IMR-90 (cell line): Measurements from ENCODE around the gene ARHGEF12. TPM values are rescaled to one million over a fixed set of nuclear protein-coding genes. Genes with fewer than 3 reads are reported as not detected.

Experiments
- ATAC-seq: fragments of 200-7000 bp; cut with Tn5 transposase; 2 replicates; pipeline ENCODE4 v1.9.1; 2020; ENCODE audit warnings: low read depth, mild to moderate bottlenecking, moderate library complexity
- BruUV-seq: library from RNA; stranded (reverse); fragments of 400-500 nt; replicated peaks from 2 replicates; lab custom pipeline; 2021; lab: Mats Ljungman, UMichigan
- CTCF ChIA-PET: fragments of 300-600 bp; formaldehyde crosslinking; extraction: SDS; loops from one replicate; lab custom pipeline; 2021; ENCODE audit warnings: antibody characterized with exemption; lab: Yijun Ruan, JAX
- POLR2A ChIA-PET: fragments of 300-600 bp; sonication (Branson Sonifier 250); formaldehyde crosslinking; loops from one replicate; lab custom pipeline; 2022; ENCODE audit warnings: antibody characterized with exemption; ENCODE audit not compliant: unreplicated experiment; lab: Charles Lee
- DNase-seq: peaks from one replicate; pipeline ENCODE4 v3.0.0; 2013
- H2AFZ ChIP-seq: replicated peaks from 2 replicates; pipeline ENCODE3; 2013; ENCODE audit warnings: low read length, mild to moderate bottlenecking; ENCODE audit not compliant: poor library complexity
- H2AK5ac ChIP-seq: 2 replicates; pipeline ENCODE4 v1.6.1; 2013; ENCODE audit warnings: low read depth, low read length, inconsistent platforms
- H2AK9ac ChIP-seq: replicated peaks from 2 replicates; pipeline ENCODE3; 2013; ENCODE audit warnings: mild to moderate bottlenecking, low read depth, low read length, moderate library complexity; ENCODE audit not compliant: poor library complexity
- H2BK120ac ChIP-seq: 2 replicates; pipeline ENCODE4 v1.6.1; 2013; ENCODE audit warnings: low read depth, low read length, inconsistent platforms
- H2BK15ac ChIP-seq: 3 replicates; pipeline ENCODE4 v1.6.1; 2013; ENCODE audit warnings: low read depth, low read length, inconsistent platforms
- H2BK20ac ChIP-seq: 2 replicates; pipeline ENCODE4 v1.6.1; 2013; ENCODE audit warnings: low read depth, mild to moderate bottlenecking, inconsistent platforms, low read length, moderate library complexity
- H2BK5ac ChIP-seq: 2 replicates; pipeline ENCODE4 v1.6.1; 2013; ENCODE audit warnings: mild to moderate bottlenecking, low read depth, low read length, inconsistent platforms; ENCODE audit not compliant: poor library complexity, severe bottlenecking
- H3K14ac ChIP-seq: replicated peaks from 2 replicates; pipeline ENCODE4 v1.6.1; 2013; ENCODE audit warnings: low read depth, low read length, inconsistent platforms
- H3K18ac ChIP-seq: 2 replicates; pipeline ENCODE4 v1.6.1; 2013; ENCODE audit warnings: low read depth, low read length, control low read depth
- H3K23ac ChIP-seq: 2 replicates; pipeline ENCODE4 v1.6.1; 2013; ENCODE audit warnings: low read depth, low read length, inconsistent platforms
- H3K27ac ChIP-seq: 2 replicates; pipeline ENCODE4 v1.5.1; 2013; ENCODE audit warnings: mild to moderate bottlenecking, control low read depth, low read length; ENCODE audit not compliant: insufficient read depth
- H3K27me3 ChIP-seq: 2 replicates; pipeline ENCODE4 v1.6.1; 2013; ENCODE audit warnings: low read length; ENCODE audit not compliant: control insufficient read depth, insufficient read depth
- H3K36me3 ChIP-seq: 2 replicates; pipeline ENCODE4 v1.6.1; 2013; ENCODE audit warnings: low read length, mixed read lengths; ENCODE audit not compliant: control insufficient read depth, insufficient read depth
- H3K4ac ChIP-seq: 2 replicates; pipeline ENCODE4 v1.6.1; 2013; ENCODE audit warnings: low read depth, low read length, inconsistent platforms
- H3K4me1 ChIP-seq: 2 replicates; pipeline ENCODE4 v1.6.1; 2013; ENCODE audit warnings: low read length, mixed read lengths; ENCODE audit not compliant: control insufficient read depth, insufficient read depth
- H3K4me2 ChIP-seq: 2 replicates; pipeline ENCODE4 v1.6.1; 2013; ENCODE audit warnings: low read depth, mild to moderate bottlenecking, control low read depth, low read length, moderate library complexity
- H3K4me3 ChIP-seq: 2 replicates; pipeline ENCODE4 v1.5.1; 2013; ENCODE audit warnings: low read depth, mild to moderate bottlenecking, control low read depth, low read length, moderate library complexity; ENCODE audit not compliant: insufficient read depth
- H3K56ac ChIP-seq: 2 replicates; pipeline ENCODE4 v1.6.1; 2013; ENCODE audit warnings: low read length, inconsistent platforms; ENCODE audit not compliant: insufficient read depth; ENCODE audit errors: extremely low read depth
- H3K79me1 ChIP-seq, 2 experiments: 2 replicates each; pipeline ENCODE4 v1.6.1; 2013; ENCODE audit warnings: low read length in 2 of 2, inconsistent platforms in 1 of 2, low read depth in 1 of 2
- H3K9ac ChIP-seq: 2 replicates; pipeline ENCODE4 v1.6.1; 2013; ENCODE audit warnings: low read depth, low read length, control low read depth
- H3K9me1 ChIP-seq: 2 replicates; pipeline ENCODE4 v1.6.1; 2013; ENCODE audit warnings: low read length, inconsistent platforms; ENCODE audit not compliant: insufficient read depth
- H3K9me3 ChIP-seq: 2 replicates; pipeline ENCODE4 v1.6.1; 2013; ENCODE audit warnings: low read length; ENCODE audit not compliant: control insufficient read depth, insufficient read depth
- H4K20me1 ChIP-seq: 2 replicates; pipeline ENCODE4 v1.6.1; 2013; ENCODE audit warnings: low read length, inconsistent platforms; ENCODE audit not compliant: insufficient read depth
- H4K5ac ChIP-seq: 2 replicates; pipeline ENCODE4 v1.6.1; 2013; ENCODE audit warnings: mild to moderate bottlenecking, low read depth, low read length, control low read depth
- H4K8ac ChIP-seq, 2 experiments: 2 replicates each; pipeline ENCODE4 v1.6.1; 2013; ENCODE audit warnings: low read depth in 2 of 2, low read length in 2 of 2, control low read depth in 1 of 2, inconsistent platforms in 1 of 2
- H4K91ac ChIP-seq: 2 replicates; pipeline ENCODE4 v1.6.1; 2013; ENCODE audit warnings: low read depth, low read length, inconsistent platforms; ENCODE audit not compliant: insufficient read depth
- FOS ChIP-seq: fragments of 150-350 bp; IDR thresholded peaks from 2 replicates; pipeline ENCODE4 v1.6.1; 2016; ENCODE audit warnings: low read depth, low read length
- NFE2L2 ChIP-seq: fragments of 150-350 bp; IDR thresholded peaks from 2 replicates; pipeline ENCODE4 v1.6.1; 2016; ENCODE audit warnings: low read depth, mild to moderate bottlenecking, low read length
- RAD21 ChIP-seq: IDR thresholded peaks from 2 replicates; pipeline ENCODE4 v1.6.1; 2012; ENCODE audit warnings: low read length, improper control_type of control experiment
- RCOR1 ChIP-seq: IDR thresholded peaks from 2 replicates; pipeline ENCODE4 v1.6.1; 2012; ENCODE audit warnings: mild to moderate bottlenecking, low read length, improper control_type of control experiment; ENCODE audit not compliant: insufficient replicate concordance
- SMC3 ChIP-seq: fragments of 150-350 bp; IDR thresholded peaks from 2 replicates; pipeline ENCODE4 v1.6.1; 2016; ENCODE audit warnings: low read depth, mild to moderate bottlenecking, antibody characterized with exemption, low read length, moderate library complexity
- WGBS, 2 experiments: methylation state at CpG; one replicate each; pipeline versions ENCODE4 v1.1.5 to v1.1.7; 2013; ENCODE audit warnings: missing lambda C conversion rate in 2 of 2; ENCODE audit not compliant: insufficient read length in 1 of 2; ENCODE audit errors: extremely low coverage in 2 of 2; 5-methylcytosine and 5-hydroxymethylcytosine counted together
- dilution Hi-C: fragments of 300-500 bp; cut with HindIII; formaldehyde crosslinking; loops from one replicate; pipeline ENCODE4 v1.14.3; 2018; ENCODE audit warnings: low sequenced_read_pairs; ENCODE audit not compliant: unreplicated experiment
- in situ Hi-C: fragments of 300-500 bp; cut with MboI; formaldehyde crosslinking; loops from 3 replicates; pipeline ENCODE4 v1.14.3; 2019; ENCODE audit warnings: low sequenced_read_pairs, inconsistent platforms, mixed read lengths
- intact Hi-C: fragments of 100-400 bp; cut with micrococcal nuclease; formaldehyde crosslinking; loops from 2 replicates; pipeline ENCODE4 v1.10.0; 2022
- polyA plus RNA-seq, 3 experiments: library from polyadenylated mRNA; depleted of rRNA; stranded (reverse); fragments of >200 nt; gene quantifications; 2 replicates each; pipeline ENCODE4 v1.2.3, GENCODE V29; 2012; ENCODE audit warnings: low replicate concordance in 1 of 3
- total RNA-seq: library from RNA; depleted of rRNA; stranded (reverse); fragments of >200 nt; gene quantifications from 2 replicates; pipeline ENCODE4 v1.2.3, GENCODE V29; 2012
- TF ChIP-seq, protein P1 (sequence below): fragments of 150-350 bp; IDR thresholded peaks from 2 replicates; pipeline ENCODE4 v1.6.1; 2017; ENCODE audit warnings: mild to moderate bottlenecking, antibody characterized with exemption, low read length, low read depth

ARHGEF12 gene
- total and polyA plus RNA-seq, 2 of the 4 experiments (the other 2 are of a cell fraction), result 25.5 to 115 TPM

DNA sequence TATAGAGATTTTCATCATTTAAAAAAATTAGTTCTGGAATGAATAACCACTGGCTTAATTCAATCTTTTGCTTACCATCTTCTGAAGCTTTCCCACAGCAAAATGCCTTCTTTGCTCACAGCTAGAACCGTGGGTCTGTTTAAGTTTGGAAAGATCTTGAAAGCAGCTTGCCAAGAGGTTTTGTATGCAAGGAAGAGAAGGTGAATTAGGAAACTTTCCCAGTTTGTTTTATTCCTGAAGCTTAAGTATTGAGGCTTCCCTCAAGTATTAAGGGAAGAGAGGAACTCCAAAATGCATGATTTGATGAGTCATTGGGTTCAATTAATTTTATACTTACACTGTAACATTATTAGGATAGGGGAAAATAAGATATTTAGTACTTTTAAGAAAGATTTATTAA, 1.9 kb upstream of the ARHGEF12 start:
- Histone ChIP-seq H2AK5ac (no peak overlapping the region; the same call in 1 of the 2 replicates), H4K91ac (no peak overlapping the region), H3K4ac (no peak overlapping the region), H3K18ac (no peak overlapping the region), H3K36me3 (peaks cover 7% of the 10 kb centered on the region), H2BK120ac (no peak overlapping the region), H3K9me3 (no peaks in the 10 kb centered on the region), H3K4me3 (no peak overlapping the region), H2BK15ac (no peak overlapping the region), H2AK9ac (no peak overlapping the region), H3K9ac (no peak overlapping the region), H4K8ac (no peak overlapping the region), H2BK5ac (peak overlapping the region; percentile 24), H3K79me1 (peaks cover 8 to 34% of the 10 kb centered on the region in 2 experiments), H3K9me1 (peaks cover 12% of the 10 kb centered on the region; the same call in 1 of the 2 replicates), H4K5ac (no peak overlapping the region), H3K4me2 (no peak overlapping the region), H3K23ac (no peak overlapping the region), H2BK20ac (no peak overlapping the region), H3K4me1 (peaks cover 13% of the 10 kb centered on the region), H3K27me3 (no peaks in the 10 kb centered on the region), H3K56ac (no peak overlapping the region), H2AFZ (no peak overlapping the region), H3K27ac (no peak overlapping the region), H4K20me1 (peaks cover 24% of the 10 kb centered on the region), H3K14ac (no peak overlapping the region)
- DNase-seq (no peak), ATAC-seq (no peak)
- BruUV-seq, result no TSS peak
- intact Hi-C loops, result loop anchor here (5.0 to 10.0 kb wide), 5 partner anchors 168 to 1260 kb away; no protein-coding TSS in a partner anchor
- in situ Hi-C loops, result loop anchor here (25.0 kb wide), 1 partner anchor 103 kb away; no protein-coding TSS in a partner anchor
- no peak for TF ChIP-seq RAD21
- TF ChIP-seq NFE2L2, result no peak
- no peak for TF ChIP-seq SMC3
- no peak for TF ChIP-seq FOS
- no peak for TF ChIP-seq RCOR1
- TF ChIP-seq, protein P1, sequence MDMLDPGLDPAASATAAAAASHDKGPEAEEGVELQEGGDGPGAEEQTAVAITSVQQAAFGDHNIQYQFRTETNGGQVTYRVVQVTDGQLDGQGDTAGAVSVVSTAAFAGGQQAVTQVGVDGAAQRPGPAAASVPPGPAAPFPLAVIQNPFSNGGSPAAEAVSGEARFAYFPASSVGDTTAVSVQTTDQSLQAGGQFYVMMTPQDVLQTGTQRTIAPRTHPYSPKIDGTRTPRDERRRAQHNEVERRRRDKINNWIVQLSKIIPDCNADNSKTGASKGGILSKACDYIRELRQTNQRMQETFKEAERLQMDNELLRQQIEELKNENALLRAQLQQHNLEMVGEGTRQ, result no peak
- CTCF ChIA-PET, result interaction anchor here (0.6 kb wide), 1 partner anchor 108 kb away, joined by 4 read pairs; no protein-coding TSS in a partner anchor
- dilution Hi-C loops, result no loop called here
- WGBS, 2 experiments, result no CpG with 5 or more reads among the region's 1 CpG
- POLR2A ChIA-PET, result no interaction called here
